Fibroblast of skin of abdomen (primary cell): ENCODE data around the gene F2RL1.
"Not testable (repeated sequence)": the region's sequence is repeated elsewhere in the genome, so short reads cannot be mapped to it uniquely, and the experiment has no call there.

Experiments used
- DNase-seq: peaks from one replicate; pipeline ENCODE4 v3.0.0-alpha.2; 2013

F2RL1 gene

DNA sequence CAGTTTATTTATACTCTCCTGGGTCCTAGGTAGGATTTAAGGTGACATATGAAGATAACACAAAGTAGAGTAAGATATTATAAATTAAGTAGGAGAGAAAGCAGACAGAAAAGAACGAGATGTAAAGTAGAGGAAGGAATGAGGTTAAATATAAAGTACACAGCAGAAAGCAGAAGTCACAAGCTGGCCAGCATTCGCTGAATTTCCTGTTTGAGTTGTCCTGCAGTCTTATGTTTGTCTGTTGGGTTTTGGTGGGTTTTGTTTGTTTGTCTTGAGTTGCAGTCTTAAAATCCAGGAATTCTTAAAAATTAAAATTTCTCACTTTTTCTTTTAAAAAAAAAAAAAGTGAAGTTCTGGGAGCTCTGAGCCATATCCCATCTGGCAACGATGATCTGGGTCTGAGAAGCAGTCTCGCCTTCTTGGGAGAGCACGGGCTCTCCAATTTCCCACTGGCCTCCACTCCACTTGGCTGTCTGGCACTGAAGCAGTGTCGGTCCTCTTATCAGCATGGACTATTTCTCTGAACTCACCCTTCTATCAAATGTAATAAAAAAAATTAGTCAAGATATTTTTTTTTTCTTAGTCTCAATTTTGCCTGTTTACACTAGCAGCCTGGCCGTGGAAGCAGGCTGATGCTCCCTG is 33.0 kb downstream of the F2RL1 start:
- DNase-seq = no peak

GRCh38 chr5:76852772-76853171 is 33.9 kb downstream of the F2RL1 start:
- no peak for DNase-seq

DNA sequence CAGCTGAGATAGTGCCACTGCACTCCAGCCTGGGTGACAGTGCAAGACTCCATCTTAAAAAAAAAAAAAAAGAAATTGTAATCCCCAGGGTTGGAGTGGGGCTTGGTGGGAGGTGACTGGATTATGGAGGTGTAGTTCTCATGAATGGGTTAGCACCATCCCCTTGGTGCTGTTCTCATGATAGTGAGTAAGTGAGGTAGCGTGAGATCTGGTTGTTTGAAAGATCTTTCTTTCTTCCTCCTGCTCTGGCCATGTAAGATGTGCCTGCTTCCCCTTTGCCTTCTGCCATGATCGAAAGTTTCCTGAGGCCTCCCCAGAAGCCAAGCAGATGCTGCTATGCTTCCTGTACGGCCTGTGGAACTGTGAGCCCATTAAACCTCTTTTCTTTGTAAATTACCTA is 34.9 kb downstream of the F2RL1 start:
- DNase-seq = not testable (repeated sequence)

DNA sequence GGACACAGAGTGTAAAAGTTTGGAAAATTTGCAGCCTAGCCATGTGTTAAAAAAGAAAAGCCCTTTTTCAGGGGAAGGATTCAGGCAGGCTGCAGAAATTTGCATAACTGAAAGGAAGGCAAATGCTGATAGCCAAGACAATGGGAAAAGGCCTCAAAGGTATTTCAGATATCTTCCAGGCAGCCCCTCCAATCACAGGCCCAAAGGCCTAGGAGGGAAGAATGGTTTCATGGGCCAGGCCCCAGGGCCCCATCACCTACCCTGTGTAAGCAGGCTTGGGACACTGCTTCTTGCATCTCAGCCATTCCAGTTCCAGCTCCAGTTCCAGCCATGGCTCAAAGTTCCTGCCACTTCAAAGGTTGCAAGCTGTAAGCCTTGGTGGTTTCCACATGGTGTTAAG is 35.8 kb downstream of the F2RL1 start:
- no peak for DNase-seq

DNA sequence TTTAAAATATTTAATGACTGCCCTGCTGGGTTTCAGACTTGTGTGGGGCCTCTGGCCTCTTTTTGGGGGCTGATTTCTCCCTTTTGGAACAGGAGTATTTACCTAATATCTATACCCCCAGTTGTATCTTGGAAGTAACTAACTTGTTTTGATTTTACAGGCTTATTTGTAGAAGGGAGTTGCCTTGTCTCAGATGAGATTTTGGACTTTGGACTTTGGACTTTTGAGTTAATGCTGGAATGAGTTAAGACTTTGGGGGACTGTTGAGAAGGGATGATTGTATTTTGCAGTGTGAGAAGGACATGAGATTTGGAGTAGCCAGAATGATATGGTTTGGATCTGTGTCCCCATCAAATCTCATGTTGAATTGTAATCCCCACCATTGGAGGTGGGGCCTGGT is 36.7 kb downstream of the F2RL1 start:
- DNase-seq = not testable (repeated sequence)

DNA sequence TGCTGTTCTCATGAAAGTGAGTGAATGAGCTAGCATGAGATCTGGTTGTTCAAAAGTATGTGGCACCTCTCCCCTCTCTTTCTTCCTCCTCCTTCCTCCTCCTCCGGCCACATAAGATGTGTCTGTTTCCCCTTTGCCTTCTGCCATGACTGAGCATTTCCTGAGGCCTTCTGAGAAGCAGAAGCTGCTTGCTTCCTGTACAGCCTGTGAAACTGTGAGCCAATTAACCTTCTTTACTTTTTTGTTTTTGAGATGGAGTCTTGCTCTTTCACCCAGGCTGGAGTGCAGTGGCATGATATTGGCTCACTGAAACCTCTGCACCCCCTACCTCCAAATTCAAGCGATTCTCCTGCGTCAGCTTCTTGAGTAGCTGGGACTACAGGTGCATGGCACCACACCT is 37.1 kb downstream of the F2RL1 start:
- DNase-seq = no peak

- DNase-seq = not testable (repeated sequence)
Observed at GRCh38 chr5:76856800-76857199, 38.0 kb downstream of the F2RL1 start.

GRCh38 chr5:76859591-76860247 is 40.9 kb downstream of the F2RL1 start:
- DNase-seq = no peak

DNA sequence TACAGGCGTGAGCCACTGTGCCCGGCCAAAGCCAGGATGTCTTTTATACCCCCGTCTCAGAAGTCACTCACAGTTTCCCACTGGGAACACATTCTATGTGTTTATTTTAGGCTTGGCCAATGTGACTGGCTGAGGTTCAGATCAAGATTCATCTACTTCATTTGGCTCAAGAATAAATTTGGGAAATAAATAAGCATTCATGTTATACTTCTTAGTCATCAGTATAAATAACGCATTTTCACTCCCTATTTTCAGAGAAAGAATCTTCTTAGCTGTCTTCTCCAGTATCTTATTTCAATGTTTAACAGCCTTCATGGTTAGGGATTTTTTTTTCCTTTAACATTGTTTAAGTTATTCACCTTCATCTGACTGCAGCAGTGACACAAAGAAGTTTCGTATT is 42.8 kb downstream of the F2RL1 start:
- no peak for DNase-seq

- no peak for DNase-seq
Observed at GRCh38 chr5:76863001-76863400, 44.2 kb downstream of the F2RL1 start.

DNA sequence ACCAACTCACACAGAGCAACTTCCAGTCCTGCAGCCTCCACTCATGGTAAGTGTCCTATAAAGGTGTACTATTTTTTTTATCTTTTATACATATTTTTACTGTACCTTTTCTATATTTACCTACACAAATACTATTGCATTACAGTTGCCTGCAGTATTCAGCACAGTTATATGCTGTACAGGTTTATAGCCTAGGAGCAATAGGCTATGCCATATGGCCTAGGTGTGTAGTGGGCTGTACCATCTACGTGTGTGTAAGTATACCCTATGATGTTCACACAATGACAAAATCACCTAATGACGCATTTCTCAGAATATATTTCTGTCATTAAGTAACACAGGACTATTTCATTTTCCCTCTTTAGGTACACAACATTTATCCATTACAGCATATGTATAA is 47.7 kb downstream of the F2RL1 start:
- no peak for DNase-seq

- no peak for DNase-seq
Observed at GRCh38 chr5:76867038-76867437, 48.2 kb downstream of the F2RL1 start.

- peak; percentile 53 for DNase-seq
Observed at GRCh38 chr5:76867827-76868693, 49.2 kb downstream of the F2RL1 start.

- DNase-seq = peak; percentile 42
Observed at GRCh38 chr5:76870046-76870445, 51.2 kb downstream of the F2RL1 start.

GRCh38 chr5:76874088-76874581 is 55.3 kb downstream of the F2RL1 start:
- no peak for DNase-seq
